ENCODE measurements around the gene FADD.

FADD gene

GRCh38 chr11:70240337-70240736, 37.2 kb downstream of the FADD start:
- DNase-seq = no peak

GRCh38 chr11:70241709-70242108, 38.6 kb downstream of the FADD start:
- DNase-seq = no peak

- no peak for DNase-seq
Observed at GRCh38 chr11:70242885-70243284, 39.8 kb downstream of the FADD start.

GRCh38 chr11:70243912-70244652, 41.0 kb downstream of the FADD start:
- DNase-seq = no peak

GRCh38 chr11:70244698-70245097, 41.6 kb downstream of the FADD start:
- no peak for DNase-seq

GRCh38 chr11:70246196-70246595, 43.1 kb downstream of the FADD start:
- DNase-seq = no peak

GRCh38 chr11:70247042-70247709, 44.1 kb downstream of the FADD start:
- DNase-seq = no peak

- no peak for DNase-seq
Observed at GRCh38 chr11:70247710-70248072, 44.6 kb downstream of the FADD start.

GRCh38 chr11:70250876-70251658, 48.0 kb downstream of the FADD start:
- no peak for DNase-seq

GRCh38 chr11:70251659-70252321, 48.7 kb downstream of the FADD start:
- DNase-seq = no peak

- peak in 1 of 2 donors; percentile 4 for DNase-seq
Observed at GRCh38 chr11:70252844-70253243, 49.7 kb downstream of the FADD start.

GRCh38 chr11:70255477-70256116, 52.5 kb downstream of the FADD start:
- DNase-seq = no peak

All from CD4-positive, alpha-beta T cell treated with Interleukin-1 beta for 1 hour (primary cell).